ENCODE measurements around the gene CUX1. TPM values are rescaled to one million over a fixed set of nuclear protein-coding genes. Genes with fewer than 3 reads are reported as not detected.

CUX1 gene
- total RNA-seq, 1 donor from 2014 or later, result 40.5 TPM

- no peaks in the 10 kb centered on the region for H3K36me3 ChIP-seq (ENCODE audit: control insufficient read depth, insufficient read depth, low read length)
- TF ChIP-seq CTCF (IDR thresholded peaks at IDR 0.05; ENCODE audit: insufficient read depth, low read length, severe bottlenecking), result no peak
- H3K4me3 ChIP-seq (ENCODE audit: low read depth, low read length), result no peak overlapping the region
- no peak for FAIRE-seq
- no peaks in the 10 kb centered on the region for H3K27me3 ChIP-seq (ENCODE audit: control insufficient read depth, insufficient read depth, low read length)
- DNase-seq (ENCODE audit: low read depth), result no peak
Observed at GRCh38 chr7:101898106-101898505, 80.7 kb downstream of the CUX1 start.

GRCh38 chr7:101899616-101900015 lies 82.2 kb downstream of the CUX1 start:
- Histone ChIP-seq H3K36me3 (ENCODE audit: control insufficient read depth, insufficient read depth, low read length) (no peaks in the 10 kb centered on the region), H3K27me3 (ENCODE audit: control insufficient read depth, insufficient read depth, low read length) (no peaks in the 10 kb centered on the region), H3K4me3 (ENCODE audit: low read depth, low read length) (no peak overlapping the region)
- TF ChIP-seq CTCF (IDR thresholded peaks at IDR 0.05; ENCODE audit: insufficient read depth, low read length, severe bottlenecking), result no peak
- FAIRE-seq (no peak), DNase-seq (ENCODE audit: low read depth) (no peak)

GRCh38 chr7:101900103-101900502 lies 82.7 kb downstream of the CUX1 start:
- DNase-seq (ENCODE audit: low read depth) (no peak), FAIRE-seq (no peak)
- no peaks in the 10 kb centered on the region for H3K27me3 ChIP-seq (ENCODE audit: control insufficient read depth, insufficient read depth, low read length)
- H3K4me3 ChIP-seq (ENCODE audit: low read depth, low read length), result peak overlapping the region; percentile 19
- H3K36me3 ChIP-seq (ENCODE audit: control insufficient read depth, insufficient read depth, low read length), result no peaks in the 10 kb centered on the region
- TF ChIP-seq CTCF (IDR thresholded peaks at IDR 0.05; ENCODE audit: insufficient read depth, low read length, severe bottlenecking), result no peak

- Histone ChIP-seq H3K36me3 (ENCODE audit: control insufficient read depth, insufficient read depth, low read length) (no peaks in the 10 kb centered on the region), H3K27me3 (ENCODE audit: control insufficient read depth, insufficient read depth, low read length) (no peaks in the 10 kb centered on the region), H3K4me3 (ENCODE audit: low read depth, low read length) (no peak overlapping the region)
- DNase-seq (ENCODE audit: low read depth) (no peak), FAIRE-seq (no peak)
- no peak for TF ChIP-seq CTCF (IDR thresholded peaks at IDR 0.05; ENCODE audit: insufficient read depth, low read length, severe bottlenecking)
Observed at GRCh38 chr7:101901661-101902491, 84.5 kb downstream of the CUX1 start.

GRCh38 chr7:101902680-101903514 lies 85.5 kb downstream of the CUX1 start:
- FAIRE-seq, result no peak
- TF ChIP-seq CTCF (IDR thresholded peaks at IDR 0.05; ENCODE audit: insufficient read depth, low read length, severe bottlenecking), result no peak
- no peak for DNase-seq (ENCODE audit: low read depth)
- Histone ChIP-seq H3K27me3 (ENCODE audit: control insufficient read depth, insufficient read depth, low read length) (no peaks in the 10 kb centered on the region), H3K36me3 (ENCODE audit: control insufficient read depth, insufficient read depth, low read length) (no peaks in the 10 kb centered on the region), H3K4me3 (ENCODE audit: low read depth, low read length) (no peak overlapping the region)
